Measurements from ENCODE around the gene UBAP1L.

DNA sequence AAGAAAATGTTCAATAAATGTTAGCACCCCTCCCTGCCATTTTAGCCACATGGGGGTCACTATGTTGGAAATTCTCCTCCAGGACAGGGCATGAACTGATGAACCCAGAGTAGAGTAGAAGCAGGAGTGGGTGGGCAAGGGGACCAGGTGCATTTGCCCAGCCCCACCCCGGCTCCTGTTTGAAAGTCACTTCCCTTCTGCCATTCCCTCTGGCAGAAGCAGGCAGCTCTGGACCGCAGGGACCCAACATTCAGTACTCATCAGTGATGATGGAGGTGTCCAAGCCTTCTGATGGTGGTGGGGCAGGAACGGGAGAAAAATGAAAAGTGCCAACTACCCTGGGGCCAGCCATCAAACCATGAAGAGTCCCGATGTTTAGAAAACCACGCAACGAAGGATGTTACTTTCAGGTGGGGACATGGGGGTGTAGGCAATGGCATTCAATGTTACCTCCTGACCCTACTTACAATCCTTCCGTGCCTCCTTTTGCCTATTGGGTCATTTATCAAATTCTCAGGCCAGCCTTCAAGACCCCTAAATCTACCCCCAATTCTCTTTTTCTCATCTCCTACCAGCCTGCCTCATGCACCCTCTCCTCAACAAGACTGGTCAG is 17.2 kb downstream of the UBAP1L start:
- TF ChIP-seq POLR2A (IDR thresholded peaks at IDR 0.05; ENCODE audit: low read depth, low read length) (no peak), MYC (IDR thresholded peaks at IDR 0.05; ENCODE audit: low read depth, low read length) (no peak)
- TF ChIP-seq, protein P1, sequence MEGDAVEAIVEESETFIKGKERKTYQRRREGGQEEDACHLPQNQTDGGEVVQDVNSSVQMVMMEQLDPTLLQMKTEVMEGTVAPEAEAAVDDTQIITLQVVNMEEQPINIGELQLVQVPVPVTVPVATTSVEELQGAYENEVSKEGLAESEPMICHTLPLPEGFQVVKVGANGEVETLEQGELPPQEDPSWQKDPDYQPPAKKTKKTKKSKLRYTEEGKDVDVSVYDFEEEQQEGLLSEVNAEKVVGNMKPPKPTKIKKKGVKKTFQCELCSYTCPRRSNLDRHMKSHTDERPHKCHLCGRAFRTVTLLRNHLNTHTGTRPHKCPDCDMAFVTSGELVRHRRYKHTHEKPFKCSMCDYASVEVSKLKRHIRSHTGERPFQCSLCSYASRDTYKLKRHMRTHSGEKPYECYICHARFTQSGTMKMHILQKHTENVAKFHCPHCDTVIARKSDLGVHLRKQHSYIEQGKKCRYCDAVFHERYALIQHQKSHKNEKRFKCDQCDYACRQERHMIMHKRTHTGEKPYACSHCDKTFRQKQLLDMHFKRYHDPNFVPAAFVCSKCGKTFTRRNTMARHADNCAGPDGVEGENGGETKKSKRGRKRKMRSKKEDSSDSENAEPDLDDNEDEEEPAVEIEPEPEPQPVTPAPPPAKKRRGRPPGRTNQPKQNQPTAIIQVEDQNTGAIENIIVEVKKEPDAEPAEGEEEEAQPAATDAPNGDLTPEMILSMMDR (IDR thresholded peaks at IDR 0.05; ENCODE audit: extremely low read depth in 1 of 2, insufficient read depth in 1 of 2, low read depth in 1 of 2, low read length in 2 of 2), result no peak
